Ishikawa (cell line): ENCODE measurements around the gene DCLK1.

Experiments used
- CEBPB ChIP-seq: IDR thresholded peaks from 2 replicates; pipeline ENCODE4 v1.6.1; 2012
- CREB1 ChIP-seq: IDR thresholded peaks from 2 replicates; pipeline ENCODE4 v1.6.1; 2012; ENCODE audit warnings: low read depth
- EGR1 ChIP-seq: IDR thresholded peaks from 2 replicates; pipeline ENCODE4 v1.6.1; 2012
- EP300 ChIP-seq: IDR thresholded peaks from 2 replicates; pipeline ENCODE4 v1.6.1; 2012; ENCODE audit warnings: borderline replicate concordance
- FOXM1 ChIP-seq: IDR thresholded peaks from 2 replicates; pipeline ENCODE4 v1.6.1; 2012; ENCODE audit warnings: low read depth, borderline replicate concordance
- MAX ChIP-seq: IDR thresholded peaks from 2 replicates; pipeline ENCODE4 v1.6.1; 2012
- NFIC ChIP-seq: IDR thresholded peaks from 2 replicates; pipeline ENCODE4 v1.6.1; 2012
- RAD21 ChIP-seq: IDR thresholded peaks from 2 replicates; pipeline ENCODE4 v1.6.1; 2012; ENCODE audit warnings: low read depth
- REST ChIP-seq: IDR thresholded peaks from 2 replicates; pipeline ENCODE4 v1.6.1; 2012; ENCODE audit warnings: low read depth, mild to moderate bottlenecking
- TAF1 ChIP-seq: IDR thresholded peaks from 2 replicates; pipeline ENCODE4 v1.6.1; 2012; ENCODE audit warnings: low read depth, mild to moderate bottlenecking
- TCF12 ChIP-seq: IDR thresholded peaks from 2 replicates; pipeline ENCODE4 v1.6.1; 2012; ENCODE audit warnings: low read depth
- TEAD4 ChIP-seq: IDR thresholded peaks from 2 replicates; pipeline ENCODE4 v1.6.1; 2012
- YY1 ChIP-seq: IDR thresholded peaks from 2 replicates; pipeline ENCODE4 v1.6.1; 2012; ENCODE audit warnings: low read depth
- ZBTB7A ChIP-seq: IDR thresholded peaks from 2 replicates; pipeline ENCODE4 v1.6.1; 2012; ENCODE audit warnings: low read depth
- TF ChIP-seq, protein P1 (sequence below): IDR thresholded peaks from 2 replicates; pipeline ENCODE4 v1.6.1; 2012

Gene DCLK1

GRCh38 chr13:36131222-36131930 is at the start of gene DCLK1:
Gene DCLK1 (minus strand): TSS chr13:36131382.
- TF ChIP-seq EGR1 (peak; percentile 20; the same call in 1 of the 2 replicates), FOXM1 (no peak)

GRCh38 chr13:36175621-36176020 is 44.4 kb upstream of the DCLK1 start:
- no peak for TF ChIP-seq YY1
- TF ChIP-seq NFIC, result no peak
- TF ChIP-seq, protein P1, sequence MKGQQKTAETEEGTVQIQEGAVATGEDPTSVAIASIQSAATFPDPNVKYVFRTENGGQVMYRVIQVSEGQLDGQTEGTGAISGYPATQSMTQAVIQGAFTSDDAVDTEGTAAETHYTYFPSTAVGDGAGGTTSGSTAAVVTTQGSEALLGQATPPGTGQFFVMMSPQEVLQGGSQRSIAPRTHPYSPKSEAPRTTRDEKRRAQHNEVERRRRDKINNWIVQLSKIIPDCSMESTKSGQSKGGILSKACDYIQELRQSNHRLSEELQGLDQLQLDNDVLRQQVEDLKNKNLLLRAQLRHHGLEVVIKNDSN, result no peak
- TF ChIP-seq ZBTB7A, result no peak
- TF ChIP-seq TAF1, result no peak
- no peak for TF ChIP-seq CEBPB
- TF ChIP-seq REST, result no peak
- no peak for TF ChIP-seq TCF12
- TF ChIP-seq RAD21, result no peak
- no peak for TF ChIP-seq MAX
- TF ChIP-seq EP300, result no peak
- TF ChIP-seq EGR1, result no peak
- no peak for TF ChIP-seq TEAD4

- TF ChIP-seq, protein P1, result no peak
- TF ChIP-seq RAD21 (no peak), TAF1 (no peak), EP300 (no peak), NFIC (no peak), EGR1 (no peak), YY1 (no peak), CREB1 (no peak), TCF12 (no peak), ZBTB7A (no peak), CEBPB (no peak), REST (no peak), MAX (no peak), FOXM1 (no peak), TEAD4 (no peak)
These were observed 43.7 kb upstream of the DCLK1 start for GRCh38 chr13:36174923-36175322.

- TF ChIP-seq REST (peak; percentile 56), ZBTB7A (no peak), FOXM1 (no peak)
- TF ChIP-seq, protein P1, result no peak
These were observed 42.6 kb upstream of the DCLK1 start for GRCh38 chr13:36173571-36174322.
